WI38 (cell line): Measurements from ENCODE around the gene PRPF38B.
"Not testable (repeated sequence)": the region's sequence is repeated elsewhere in the genome, so short reads cannot be mapped to it uniquely, and the experiment has no call there.

ENCODE experiments used
- H3K4me3 ChIP-seq: 2 replicates; pipeline ENCODE4 v1.5.1; 2011; ENCODE audit warnings: low read depth, mild to moderate bottlenecking, control low read depth, low read length
- TF ChIP-seq, protein P1 (sequence below): IDR thresholded peaks from 2 replicates; pipeline ENCODE4 v1.5.1; 2012; ENCODE audit warnings: low read depth, mild to moderate bottlenecking, control low read depth, low read length

The PRPF38B gene

DNA sequence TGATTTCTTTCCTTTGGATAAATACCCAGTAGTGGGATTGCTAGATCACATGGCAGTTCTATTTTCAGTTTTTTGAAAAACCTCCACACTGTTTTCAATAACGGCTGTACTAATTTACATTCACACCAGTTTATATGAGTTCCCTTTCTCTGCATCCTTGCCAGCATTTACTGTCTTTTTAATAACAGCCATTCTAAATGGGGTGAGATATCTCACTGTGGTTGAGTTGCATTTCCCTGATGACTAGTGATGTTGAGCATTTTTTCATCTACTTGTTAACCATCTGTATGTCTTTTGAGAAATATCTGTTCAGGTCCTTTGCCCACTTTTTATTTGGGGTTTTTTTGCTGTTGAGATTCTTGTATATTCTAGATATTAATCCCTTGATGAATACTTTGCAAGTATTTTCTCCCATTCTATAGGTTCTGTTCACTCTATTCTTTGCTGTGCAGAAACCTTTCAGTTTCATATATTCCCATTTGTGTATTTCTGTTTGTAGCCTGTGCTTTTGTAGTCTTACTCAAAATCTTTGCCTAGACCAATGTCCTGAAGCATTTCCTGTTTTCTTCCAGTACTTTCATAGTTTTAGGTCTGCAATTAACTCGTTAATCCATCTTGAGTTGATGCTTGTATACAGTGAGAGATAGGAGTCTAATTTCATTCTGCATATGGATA, 38.5 kb upstream of the PRPF38B start:
- TF ChIP-seq, protein P1, sequence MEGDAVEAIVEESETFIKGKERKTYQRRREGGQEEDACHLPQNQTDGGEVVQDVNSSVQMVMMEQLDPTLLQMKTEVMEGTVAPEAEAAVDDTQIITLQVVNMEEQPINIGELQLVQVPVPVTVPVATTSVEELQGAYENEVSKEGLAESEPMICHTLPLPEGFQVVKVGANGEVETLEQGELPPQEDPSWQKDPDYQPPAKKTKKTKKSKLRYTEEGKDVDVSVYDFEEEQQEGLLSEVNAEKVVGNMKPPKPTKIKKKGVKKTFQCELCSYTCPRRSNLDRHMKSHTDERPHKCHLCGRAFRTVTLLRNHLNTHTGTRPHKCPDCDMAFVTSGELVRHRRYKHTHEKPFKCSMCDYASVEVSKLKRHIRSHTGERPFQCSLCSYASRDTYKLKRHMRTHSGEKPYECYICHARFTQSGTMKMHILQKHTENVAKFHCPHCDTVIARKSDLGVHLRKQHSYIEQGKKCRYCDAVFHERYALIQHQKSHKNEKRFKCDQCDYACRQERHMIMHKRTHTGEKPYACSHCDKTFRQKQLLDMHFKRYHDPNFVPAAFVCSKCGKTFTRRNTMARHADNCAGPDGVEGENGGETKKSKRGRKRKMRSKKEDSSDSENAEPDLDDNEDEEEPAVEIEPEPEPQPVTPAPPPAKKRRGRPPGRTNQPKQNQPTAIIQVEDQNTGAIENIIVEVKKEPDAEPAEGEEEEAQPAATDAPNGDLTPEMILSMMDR: no peak
- H3K4me3 ChIP-seq: no peak overlapping the region

DNA sequence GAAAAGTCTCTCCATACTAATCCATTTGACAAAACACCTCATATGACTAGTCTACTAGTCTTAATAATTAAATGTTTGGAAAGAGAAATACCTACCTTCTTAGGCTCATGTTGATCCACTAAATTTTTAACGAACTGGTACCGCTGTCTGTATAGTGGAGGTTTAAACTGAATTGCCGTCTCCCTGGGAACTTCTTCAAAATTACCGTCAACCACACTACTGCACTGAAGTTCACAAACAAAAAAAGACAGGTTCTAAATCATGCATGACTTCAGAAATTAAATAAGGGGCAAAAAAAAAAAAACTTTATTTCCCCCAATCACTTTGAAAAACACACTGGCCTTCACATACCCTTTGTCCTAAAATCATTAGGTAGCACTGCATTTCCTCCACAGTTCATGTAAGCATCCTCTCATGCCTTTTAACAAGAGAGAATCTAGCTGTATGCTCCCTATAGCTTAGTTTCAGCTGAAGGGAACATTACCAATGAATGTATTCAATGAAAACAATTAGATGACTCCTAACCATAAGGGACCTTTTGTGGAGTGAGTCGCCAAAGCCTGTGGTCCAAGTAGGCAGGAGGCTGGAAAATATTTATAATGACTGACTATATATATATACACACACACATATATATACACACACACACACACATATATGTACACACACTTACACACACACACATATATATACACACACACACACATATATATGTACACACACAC, 34.6 kb upstream of the PRPF38B start:
- TF ChIP-seq, protein P1: no peak
- no peak overlapping the region for H3K4me3 ChIP-seq

DNA sequence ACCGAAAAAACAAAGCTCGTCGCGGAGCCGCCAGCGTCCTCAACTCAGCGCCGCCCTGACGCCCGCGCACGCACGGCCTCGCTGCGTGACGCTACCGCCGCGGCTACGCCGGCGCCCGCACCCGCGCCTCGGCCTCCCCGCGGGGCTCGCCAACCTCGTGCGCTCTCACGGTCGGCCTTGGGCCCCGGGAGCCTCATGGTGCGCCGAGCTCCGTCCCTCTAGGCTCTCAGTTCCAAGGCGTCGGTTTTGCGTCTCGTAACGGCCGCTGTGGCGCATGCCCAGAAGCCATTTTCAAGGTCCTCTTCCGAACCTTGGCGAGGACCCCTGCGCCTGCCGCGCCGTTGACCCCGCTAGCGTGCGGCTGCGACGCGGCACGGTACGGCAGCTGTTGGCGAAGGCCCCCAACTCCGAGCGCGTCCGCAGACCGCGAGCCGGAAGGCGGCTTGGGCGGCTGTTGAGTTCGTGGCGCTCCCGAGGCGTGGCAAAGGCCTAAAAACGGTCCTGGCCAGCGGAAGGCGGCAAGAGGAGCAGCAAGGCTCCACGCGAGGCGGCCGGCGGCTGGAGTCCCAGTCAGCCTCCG, 31.0 kb upstream of the PRPF38B start, which contains the start of gene HENMT1:
Gene HENMT1 (minus strand): TSS at position 64 of the 580 bp plus-strand sequence. CDS start 1,209 bp downstream, outside the sequence.
- H3K4me3 ChIP-seq: peak within 1 kb of the TSS; percentile 44
- TF ChIP-seq, protein P1: no peak

DNA sequence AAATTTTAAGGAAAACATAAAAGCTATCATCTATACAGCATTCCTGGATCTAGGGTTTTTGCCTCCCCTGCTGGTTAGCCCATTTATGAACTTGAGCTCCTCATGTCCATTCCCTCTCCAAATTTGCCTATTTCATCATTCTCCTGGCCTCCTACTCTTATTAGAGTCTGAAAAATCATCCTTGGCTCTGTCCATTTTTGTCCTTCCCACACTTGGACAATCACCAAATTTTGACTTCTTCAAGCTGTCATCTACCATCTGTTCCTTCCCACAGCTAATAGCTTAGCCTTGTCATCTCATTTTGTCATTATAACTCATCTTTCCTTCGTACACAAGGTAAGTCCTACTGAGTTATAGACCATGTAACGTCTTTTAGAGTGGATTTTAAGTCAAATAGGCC, 29.0 kb upstream of the PRPF38B start:
- TF ChIP-seq, protein P1: no peak
- H3K4me3 ChIP-seq: no peak overlapping the region

DNA sequence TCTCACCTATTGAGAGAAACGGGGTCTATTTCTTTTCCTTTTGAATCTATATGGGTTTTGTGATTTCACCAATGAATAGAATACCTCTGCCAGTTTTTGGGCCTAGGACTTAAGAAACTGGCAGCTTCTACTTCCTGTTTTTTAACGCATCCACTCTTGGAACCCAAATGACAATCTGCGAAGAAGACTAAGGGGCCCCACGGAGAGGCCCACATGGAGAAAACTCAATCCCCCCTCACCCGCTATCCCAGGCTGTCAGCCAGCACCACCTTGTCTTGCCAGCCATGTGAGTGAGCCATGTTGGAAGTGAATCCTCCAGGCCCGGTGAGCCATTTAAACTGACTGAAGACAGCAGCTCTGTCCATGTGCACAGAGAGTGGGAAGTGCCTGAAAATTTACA, 27.6 kb upstream of the PRPF38B start:
- TF ChIP-seq, protein P1: no peak
- no peak overlapping the region for H3K4me3 ChIP-seq

DNA sequence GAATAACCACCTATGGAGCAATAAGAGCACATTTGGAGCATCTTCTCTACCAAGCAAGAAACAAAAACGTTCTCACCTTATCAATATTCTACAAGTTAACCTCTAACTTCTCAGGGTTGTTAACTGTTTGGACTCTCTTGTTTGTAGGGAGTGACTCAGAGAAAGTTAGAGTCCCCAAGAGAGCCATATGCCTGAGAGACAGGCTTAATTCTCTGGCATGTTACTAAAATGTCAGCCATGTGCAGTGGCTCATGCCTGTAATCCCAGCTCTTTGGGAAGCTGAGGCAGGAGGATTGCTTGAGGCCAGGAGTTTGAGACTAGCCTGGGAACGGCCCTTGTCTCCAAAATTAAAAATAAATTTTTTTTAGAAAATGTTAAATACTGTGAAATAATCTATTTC, 27.0 kb upstream of the PRPF38B start:
- TF ChIP-seq, protein P1: no peak
- no peak overlapping the region for H3K4me3 ChIP-seq

DNA sequence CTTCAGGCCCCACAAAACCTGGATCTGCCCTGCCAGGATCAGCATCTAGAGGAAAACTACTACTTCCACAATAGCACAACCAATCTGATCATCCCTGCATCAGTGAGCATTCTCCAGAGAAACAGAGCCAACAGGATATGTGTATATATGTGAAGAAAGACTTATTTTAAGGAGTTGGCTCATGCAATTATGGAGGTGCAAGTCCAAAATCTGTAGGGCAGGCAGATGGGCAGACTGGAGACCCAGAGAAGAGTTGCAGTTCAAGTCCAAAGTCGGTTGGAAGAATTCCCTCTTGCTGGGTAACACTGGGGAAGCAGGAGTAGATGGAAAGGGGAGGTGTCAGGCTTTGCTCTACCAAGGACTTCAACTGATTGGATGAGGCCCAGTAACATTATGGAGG, 26.3 kb upstream of the PRPF38B start:
- TF ChIP-seq, protein P1: no peak
- no peak overlapping the region for H3K4me3 ChIP-seq

DNA sequence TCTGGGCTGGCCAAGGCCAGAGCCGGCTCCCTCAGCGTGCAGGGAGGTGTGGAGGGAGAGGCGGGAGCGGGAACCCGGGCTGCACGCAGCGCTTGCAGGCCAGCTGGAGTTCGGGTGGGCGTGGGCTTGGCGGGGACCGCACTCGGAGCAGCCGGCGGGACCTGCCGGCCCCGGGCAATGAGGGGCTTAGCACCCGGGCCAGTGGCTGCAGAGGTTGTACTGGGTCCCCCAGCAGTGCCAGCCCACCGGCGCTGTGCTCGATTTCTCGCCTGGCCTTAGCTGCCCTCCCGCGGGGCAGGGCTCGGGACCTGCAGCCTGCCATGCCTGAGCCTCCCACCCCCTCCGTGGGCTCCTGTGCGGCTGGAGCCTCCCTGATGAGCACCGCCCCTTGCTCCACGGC, 24.7 kb upstream of the PRPF38B start:
- not testable (repeated sequence) for H3K4me3 ChIP-seq
